ENCODE measurements around the gene PLIN5.

Gene PLIN5

DNA sequence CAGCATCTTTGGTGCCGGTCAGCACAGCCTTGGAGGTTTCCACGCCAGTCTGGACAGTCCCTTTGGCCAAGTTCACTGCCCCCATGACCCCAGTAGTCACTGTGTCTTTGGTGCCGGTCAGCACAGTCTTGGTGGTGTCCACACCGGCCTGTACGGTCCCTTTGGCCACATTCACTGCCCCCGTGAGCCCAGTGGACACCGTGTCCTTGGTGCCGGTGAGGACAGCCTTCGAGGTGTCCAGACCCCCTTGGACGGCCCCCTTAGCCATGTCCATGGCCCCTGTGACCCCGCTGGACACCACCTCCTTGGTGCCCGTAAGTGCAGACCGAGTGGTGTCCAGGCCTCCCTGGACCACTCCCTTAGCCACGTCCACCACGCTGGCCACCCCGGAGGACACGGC lies 21.8 kb downstream of the PLIN5 start:
- DNase-seq (ENCODE audit: low read depth) = no peak
- no peak overlapping the region for H3K4me3 ChIP-seq (ENCODE audit: low read depth, low read length)
- TF ChIP-seq, protein P1, sequence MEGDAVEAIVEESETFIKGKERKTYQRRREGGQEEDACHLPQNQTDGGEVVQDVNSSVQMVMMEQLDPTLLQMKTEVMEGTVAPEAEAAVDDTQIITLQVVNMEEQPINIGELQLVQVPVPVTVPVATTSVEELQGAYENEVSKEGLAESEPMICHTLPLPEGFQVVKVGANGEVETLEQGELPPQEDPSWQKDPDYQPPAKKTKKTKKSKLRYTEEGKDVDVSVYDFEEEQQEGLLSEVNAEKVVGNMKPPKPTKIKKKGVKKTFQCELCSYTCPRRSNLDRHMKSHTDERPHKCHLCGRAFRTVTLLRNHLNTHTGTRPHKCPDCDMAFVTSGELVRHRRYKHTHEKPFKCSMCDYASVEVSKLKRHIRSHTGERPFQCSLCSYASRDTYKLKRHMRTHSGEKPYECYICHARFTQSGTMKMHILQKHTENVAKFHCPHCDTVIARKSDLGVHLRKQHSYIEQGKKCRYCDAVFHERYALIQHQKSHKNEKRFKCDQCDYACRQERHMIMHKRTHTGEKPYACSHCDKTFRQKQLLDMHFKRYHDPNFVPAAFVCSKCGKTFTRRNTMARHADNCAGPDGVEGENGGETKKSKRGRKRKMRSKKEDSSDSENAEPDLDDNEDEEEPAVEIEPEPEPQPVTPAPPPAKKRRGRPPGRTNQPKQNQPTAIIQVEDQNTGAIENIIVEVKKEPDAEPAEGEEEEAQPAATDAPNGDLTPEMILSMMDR (conservative IDR thresholded peaks at IDR 0.05; ENCODE audit: low read depth, low read length) = no peak

DNA sequence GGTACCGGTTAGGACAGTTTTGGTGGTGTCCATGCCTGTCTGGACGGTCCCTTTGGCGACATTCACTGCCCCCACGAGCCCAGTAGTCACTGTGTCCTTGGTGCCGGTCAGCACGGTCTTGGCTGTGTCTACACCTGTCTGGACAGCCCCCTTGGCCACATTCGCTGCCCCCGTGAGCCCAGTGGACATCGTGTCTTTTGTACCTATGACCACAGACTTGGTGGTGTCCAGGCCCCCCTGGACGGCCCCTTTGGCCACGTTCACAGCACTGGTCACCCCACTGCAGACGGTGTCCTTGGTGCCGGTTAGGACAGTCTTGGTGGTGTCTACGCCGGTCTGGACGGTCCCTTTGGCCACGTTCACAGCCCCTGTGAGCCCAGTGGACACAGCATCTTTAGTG lies 23.0 kb downstream of the PLIN5 start:
- DNase-seq (ENCODE audit: low read depth) = no peak
- H3K4me3 ChIP-seq (ENCODE audit: low read depth, low read length) = no peak overlapping the region
- TF ChIP-seq, protein P1 (conservative IDR thresholded peaks at IDR 0.05; ENCODE audit: low read depth, low read length) = no peak

DNA sequence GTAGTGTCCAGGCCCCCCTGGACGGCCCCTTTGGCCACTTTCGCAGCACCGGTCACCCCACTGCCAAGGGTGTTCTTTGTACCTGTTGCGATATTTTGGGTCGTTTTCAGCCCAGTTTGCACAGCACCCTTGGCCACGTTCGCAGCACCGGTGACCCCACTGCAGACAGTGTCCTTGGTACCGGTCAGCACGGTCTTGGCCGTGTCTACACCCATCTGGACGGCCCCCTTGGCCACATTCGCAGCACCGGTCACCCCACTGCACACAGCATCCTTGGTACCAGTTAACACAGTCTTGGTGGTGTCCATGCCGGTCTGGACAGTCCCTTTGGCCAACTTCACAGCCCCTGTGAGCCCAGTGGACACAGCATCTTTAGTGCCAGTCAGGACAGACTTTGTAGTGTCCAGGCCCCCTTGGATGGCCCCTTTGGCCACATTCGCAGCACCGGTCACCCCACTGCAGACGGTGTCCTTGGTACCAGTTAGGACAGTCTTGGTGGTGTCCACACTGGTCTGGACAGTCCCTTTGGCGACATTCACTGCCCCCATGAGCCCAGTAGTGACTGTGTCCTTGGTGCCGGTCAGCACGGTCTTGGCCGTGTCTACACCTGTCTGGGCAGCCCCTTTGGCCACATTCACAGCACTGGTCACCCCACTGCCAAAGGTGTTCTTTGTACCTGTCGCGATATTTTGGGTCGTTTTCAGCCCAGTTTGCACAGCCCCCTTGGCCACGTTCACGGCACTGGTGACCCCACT lies 23.5 kb downstream of the PLIN5 start:
- no peak for DNase-seq (ENCODE audit: low read depth)
- no peak overlapping the region for H3K4me3 ChIP-seq (ENCODE audit: low read depth, low read length)
- TF ChIP-seq, protein P1 (conservative IDR thresholded peaks at IDR 0.05; ENCODE audit: low read depth, low read length) = no peak

DNA sequence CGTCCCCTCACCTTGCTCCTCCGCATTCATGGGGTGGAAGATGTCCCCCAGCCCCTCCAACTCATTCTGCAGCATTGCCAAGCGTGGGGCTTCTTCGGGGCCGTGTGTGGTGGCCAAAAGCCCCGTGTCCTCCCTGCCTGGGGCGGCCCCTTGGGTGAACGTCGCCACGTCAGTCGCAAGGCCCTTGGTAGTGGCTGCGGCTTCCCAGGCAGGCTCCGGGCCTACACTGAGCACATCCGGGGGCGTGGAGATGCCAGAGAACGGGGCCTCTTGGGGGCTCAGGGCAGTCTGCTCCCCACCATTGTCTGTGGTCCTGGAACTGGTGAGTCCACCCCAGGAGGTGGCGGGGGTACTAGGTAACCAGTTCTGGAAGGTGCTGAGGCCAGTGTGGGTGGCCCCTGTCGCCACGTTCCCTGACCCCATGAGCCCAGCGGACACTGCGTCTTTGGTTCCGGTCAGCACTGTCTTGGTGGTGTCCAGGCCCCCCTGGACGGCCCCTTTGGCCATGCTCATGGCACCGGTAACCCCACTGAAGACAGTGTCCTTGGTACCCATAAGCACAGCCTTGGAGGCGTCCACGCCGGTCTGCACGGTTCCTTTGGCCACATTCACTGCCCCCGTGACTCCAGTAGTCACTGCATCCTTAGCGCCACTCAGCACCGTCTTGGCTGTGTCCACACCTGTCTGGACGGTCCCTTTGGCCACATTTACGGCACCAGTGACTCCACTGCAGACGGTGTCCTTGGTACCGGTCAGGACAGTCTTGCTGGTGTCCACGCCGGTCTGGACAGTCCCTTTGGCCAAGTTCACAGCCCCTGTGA lies 24.4 kb downstream of the PLIN5 start:
- no peak overlapping the region for H3K4me3 ChIP-seq (ENCODE audit: low read depth, low read length)
- TF ChIP-seq, protein P1 (conservative IDR thresholded peaks at IDR 0.05; ENCODE audit: low read depth, low read length) = no peak
- DNase-seq (ENCODE audit: low read depth) = no peak

DNA sequence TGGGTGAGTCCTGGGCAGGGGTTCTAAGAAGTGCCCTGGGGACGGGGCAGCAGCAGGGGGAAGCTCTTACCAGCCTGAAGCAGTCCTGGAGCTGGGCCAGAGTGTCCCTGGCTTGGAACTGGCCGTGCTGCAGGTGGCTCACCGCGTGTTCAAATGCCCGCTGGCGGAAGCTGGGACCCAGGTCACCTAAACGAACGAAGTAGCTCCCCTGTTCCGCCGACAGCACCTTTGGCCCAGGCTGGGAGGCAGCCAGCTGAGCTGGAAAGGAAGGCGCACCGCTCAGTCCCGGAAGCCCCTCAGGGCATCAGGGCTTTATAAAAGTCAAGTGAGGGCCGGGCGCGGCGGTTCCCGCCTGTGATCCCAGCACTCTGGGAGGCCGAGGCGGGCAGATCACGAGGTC lies 26.3 kb downstream of the PLIN5 start:
- TF ChIP-seq, protein P1 (conservative IDR thresholded peaks at IDR 0.05; ENCODE audit: low read depth, low read length) = no peak
- DNase-seq (ENCODE audit: low read depth) = no peak
- no peak overlapping the region for H3K4me3 ChIP-seq (ENCODE audit: low read depth, low read length)

DNA sequence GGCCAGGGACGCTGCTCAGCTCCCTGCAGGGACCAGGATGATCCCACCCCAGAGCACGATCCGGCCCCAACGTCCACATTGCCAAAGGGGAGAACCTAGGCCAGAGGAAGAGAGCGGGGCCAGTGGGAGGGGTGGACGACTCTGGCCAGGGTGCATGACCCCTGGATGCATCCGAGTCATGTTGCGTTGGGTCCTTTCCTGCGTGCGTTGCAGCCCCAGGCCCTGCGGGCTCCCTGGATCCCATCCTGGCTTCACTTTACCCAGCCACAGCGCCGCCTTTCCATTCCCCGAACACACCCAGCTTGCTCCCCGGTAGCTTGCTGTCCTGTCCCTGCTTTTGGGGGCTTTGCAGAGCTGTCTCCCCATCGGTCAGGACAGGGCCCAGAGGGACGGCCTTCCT lies 27.2 kb downstream of the PLIN5 start:
- no peak for DNase-seq (ENCODE audit: low read depth)
- TF ChIP-seq, protein P1 (conservative IDR thresholded peaks at IDR 0.05; ENCODE audit: low read depth, low read length) = no peak
- H3K4me3 ChIP-seq (ENCODE audit: low read depth, low read length) = no peak overlapping the region
